Hippocampal formation (tissue), 2 donors: ENCODE results near the gene FNDC3B.

Experiments used
- DNase-seq, 2 donors: peaks; one replicate each; lab custom pipeline; 2025; lab: John Stamatoyannopoulos, UW

The FNDC3B gene

GRCh38 chr3:172188511-172188910 lies 149.1 kb downstream of the FNDC3B start:
- no peak for DNase-seq

- no peak for DNase-seq
These were observed 149.8 kb downstream of the FNDC3B start for GRCh38 chr3:172189213-172189612.

DNA sequence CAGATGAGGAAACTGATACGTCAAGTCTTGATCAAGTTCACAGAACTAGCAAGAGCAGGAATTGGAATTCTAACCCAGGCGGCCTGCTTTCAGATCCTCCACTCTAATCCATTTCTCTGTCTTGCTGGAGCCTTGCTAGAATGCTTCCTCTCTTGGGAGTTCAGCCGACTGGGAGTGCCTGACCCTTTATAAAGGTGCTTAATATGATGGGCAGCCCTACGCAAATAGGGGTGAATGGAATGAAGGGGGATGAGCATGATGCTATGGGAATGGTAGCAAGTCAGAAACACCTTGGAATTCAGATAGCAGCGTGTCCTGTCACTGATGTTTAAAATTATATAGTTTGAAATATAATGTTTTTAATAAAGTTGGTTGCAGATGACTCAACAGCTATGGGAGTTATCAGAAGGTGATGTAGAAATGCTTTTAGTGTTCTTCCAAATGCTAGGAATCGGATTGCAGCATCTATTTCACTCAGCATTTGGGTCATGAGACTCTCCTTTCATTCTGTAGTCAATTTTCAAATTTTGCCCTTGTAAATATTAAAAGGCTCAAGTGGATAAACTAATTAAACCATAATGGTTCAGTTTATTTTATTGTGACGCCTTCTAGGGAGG lies 150.7 kb downstream of the FNDC3B start:
- no peak for DNase-seq

GRCh38 chr3:172190980-172191379 lies 151.6 kb downstream of the FNDC3B start:
- no peak for DNase-seq

DNA sequence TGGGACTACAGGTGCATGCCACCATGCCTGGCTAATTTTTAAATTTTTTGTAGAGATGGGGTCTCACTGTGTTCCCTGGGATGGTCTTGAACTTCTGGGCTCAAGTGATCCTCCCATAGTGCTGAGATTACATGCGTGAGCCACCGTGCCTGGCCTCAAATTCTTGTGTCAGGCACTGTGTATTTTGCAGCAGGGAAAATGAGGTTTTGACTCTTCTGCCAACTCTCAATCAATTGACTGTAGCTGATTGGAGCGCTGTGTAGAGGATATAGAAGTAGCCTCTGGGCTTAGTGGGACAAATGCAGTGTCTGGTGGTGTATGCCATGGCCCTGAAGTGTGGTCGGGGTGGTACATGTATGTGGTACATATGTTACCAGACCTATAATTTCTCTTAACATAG lies 152.3 kb downstream of the FNDC3B start:
- no peak for DNase-seq

GRCh38 chr3:172192830-172193415 lies 153.5 kb downstream of the FNDC3B start:
- no peak for DNase-seq

GRCh38 chr3:172193436-172193835 lies 154.1 kb downstream of the FNDC3B start:
- no peak for DNase-seq

DNA sequence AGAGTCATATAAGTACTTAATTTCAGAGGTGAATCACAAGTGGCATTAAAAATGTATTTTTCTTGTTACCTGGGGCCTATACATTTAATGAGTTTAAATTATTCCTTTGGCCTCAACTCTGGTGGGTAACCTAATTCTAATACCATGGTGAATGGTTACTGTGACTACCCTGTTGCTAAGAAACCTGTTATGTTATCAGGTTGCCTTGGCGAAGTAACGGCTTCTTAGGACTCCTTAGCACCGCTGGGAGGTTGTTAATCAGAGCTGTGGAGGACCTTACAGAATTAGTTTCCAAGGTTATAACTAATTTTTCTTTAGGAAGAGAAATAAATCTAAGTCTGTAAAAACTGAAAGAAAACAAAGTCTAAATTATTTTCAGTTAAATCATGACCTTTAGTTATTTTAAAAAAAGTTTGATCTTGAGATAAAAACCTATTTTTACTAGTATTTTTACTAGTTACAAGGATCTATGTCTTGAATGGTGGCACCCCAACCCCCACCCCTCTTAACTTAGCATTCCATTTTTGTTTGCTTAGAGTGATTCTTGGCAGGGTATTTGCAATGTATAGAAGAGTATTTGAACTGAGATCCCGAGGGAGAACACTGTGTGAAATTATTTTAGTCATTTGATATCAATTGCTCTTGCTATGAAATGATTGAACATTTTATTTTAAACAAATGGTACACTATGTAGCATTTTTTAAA lies 155.5 kb downstream of the FNDC3B start:
- no peak for DNase-seq

GRCh38 chr3:172195407-172195754 lies 156.0 kb downstream of the FNDC3B start:
- DNase-seq = no peak

DNA sequence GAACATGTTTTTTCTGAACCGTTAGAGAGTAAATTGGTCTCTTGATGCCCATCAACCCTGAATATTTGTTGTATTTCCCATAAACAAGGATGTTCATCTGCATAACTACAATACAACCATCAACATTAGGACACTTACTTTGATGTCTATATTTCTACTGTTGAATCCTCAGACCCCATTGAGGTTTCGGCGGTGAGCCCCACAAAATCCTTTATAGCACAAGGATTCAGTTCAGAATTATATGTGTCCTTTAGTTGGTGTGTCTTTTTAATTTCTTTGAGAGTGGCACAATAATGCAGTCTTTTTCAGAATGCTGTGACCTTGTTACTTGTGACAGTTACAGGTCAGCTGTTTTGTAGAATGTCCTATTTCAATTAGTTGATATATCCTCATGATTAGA lies 158.0 kb downstream of the FNDC3B start:
- no peak for DNase-seq

DNA sequence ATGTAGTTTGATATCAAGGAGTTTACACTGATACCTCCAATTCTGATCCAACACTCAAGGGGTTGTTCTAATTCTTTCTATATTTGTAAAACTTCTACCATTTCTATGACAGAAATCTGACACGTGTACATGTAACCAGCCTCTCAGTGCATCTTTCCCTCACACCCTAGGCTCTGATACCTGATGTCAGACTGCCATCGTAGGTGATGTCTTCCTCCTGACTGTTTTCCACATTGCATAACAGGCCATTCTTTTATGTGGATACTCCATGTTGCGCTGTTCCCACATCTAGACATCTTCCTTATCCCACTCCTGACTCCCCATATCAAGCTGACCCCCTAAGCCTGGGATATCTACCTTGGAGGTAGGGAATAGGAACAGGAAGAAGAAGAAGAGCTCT lies 159.1 kb downstream of the FNDC3B start:
- DNase-seq = no peak

- DNase-seq = no peak
These were observed 160.5 kb downstream of the FNDC3B start for GRCh38 chr3:172199850-172200369.

GRCh38 chr3:172201136-172201869 lies 161.9 kb downstream of the FNDC3B start:
- DNase-seq = no peak

DNA sequence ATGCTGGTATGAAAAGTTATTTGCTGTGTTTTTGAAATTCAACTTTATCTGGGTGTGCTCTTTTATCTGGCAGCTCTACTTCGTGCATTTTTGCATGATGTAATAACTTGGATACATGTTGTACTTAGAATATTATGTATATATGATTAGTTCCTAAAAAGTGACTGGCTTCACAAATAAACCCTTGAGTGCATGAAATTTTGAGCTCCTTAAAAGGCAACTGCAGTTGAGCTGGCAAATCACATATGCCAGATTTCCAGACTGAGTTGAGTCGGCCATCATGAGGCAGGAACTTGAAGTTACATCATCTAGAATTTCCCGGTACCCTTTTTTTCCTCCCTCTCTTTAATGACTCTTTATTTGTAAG lies 162.5 kb downstream of the FNDC3B start:
- no peak for DNase-seq

GRCh38 chr3:172202797-172203196 lies 163.4 kb downstream of the FNDC3B start:
- DNase-seq = no peak

DNA sequence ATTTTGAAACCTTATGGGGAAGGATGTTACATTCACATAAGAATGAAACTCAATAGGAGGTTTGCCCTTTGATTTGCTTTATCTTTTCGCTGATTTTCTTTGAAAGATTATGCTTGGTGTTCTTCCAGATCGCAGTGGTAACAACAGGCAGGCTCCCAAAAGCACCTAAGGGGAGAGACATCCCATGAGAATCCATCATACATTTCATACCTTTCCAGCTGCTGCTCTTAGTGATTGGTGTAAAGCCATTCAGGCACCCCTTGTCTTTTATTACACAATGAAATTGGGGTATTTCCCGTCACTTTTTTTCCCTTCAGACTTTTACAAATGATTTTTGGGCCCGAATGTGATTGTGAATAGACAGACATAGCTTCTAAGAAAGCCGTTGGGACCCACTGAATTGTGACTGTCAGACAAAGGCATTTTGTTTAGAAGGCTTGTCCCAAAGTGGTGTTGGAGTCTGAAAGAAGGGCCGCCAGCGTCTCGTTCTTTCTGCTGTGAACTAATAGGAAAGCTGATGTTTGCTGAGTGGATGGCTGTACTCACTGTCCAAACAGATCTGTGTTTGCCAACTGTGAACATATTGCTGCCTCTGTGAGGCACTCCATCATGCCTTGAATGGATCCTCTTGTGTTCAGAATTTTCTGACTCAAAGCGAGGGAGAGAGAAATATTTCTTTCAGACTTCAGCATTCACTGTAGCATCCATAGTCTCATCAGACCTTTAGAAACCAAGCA lies 164.3 kb downstream of the FNDC3B start:
- DNase-seq = peak; percentile 53 to 93

GRCh38 chr3:172204716-172205115 lies 165.3 kb downstream of the FNDC3B start:
- no peak for DNase-seq

- no peak for DNase-seq
These were observed 169.4 kb downstream of the FNDC3B start for GRCh38 chr3:172208586-172209332.

- peak in 1 of 2 donors; percentile 14 for DNase-seq
These were observed 170.2 kb downstream of the FNDC3B start for GRCh38 chr3:172209333-172210321.

DNA sequence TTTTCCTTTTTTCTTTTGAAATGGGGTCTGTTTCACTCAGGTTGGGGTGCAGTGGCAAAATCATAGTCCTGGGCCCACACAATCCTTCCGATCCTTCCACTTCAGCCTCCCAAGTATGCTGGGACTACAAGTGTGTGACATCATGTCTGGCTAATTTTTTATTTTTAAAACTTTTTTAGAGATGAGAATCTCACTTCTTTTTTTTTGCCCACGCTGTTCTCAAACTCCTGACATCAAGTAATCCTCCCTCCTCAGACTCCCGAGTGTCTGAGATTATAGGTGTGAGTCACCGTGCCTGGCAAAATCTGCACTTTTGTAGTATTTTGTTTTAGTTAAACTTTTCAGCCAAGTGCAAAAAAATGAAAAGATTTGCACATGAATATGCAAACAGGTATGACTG lies 171.0 kb downstream of the FNDC3B start:
- no peak for DNase-seq
